Thyroid gland (tissue), 4 donors: ENCODE results near the gene DPH7. TPM values are rescaled to one million over a fixed set of nuclear protein-coding genes. Genes with fewer than 3 reads are reported as not detected.

Experiments
- DNase-seq, 2 donors: peaks; one replicate each; pipeline ENCODE4 v3.0.0-alpha.2; 2019
- H3K27ac ChIP-seq, 3 donors: fragments of 200-600 bp; sonication (generic); 1 replicate in 2 of 3; 2 replicates in 1 of 3; pipeline ENCODE4 v1.5.1; 2016 to 2019; ENCODE audit warnings: mild to moderate bottlenecking in 1 of 3, moderate library complexity in 1 of 3
- H3K27me3 ChIP-seq: fragments of 200-600 bp; sonication (generic); one replicate; pipeline ENCODE4 v1.5.1; 2019
- H3K36me3 ChIP-seq, 2 donors: fragments of 200-600 bp; sonication (generic); one replicate each; pipeline ENCODE4 v1.5.1; 2016 to 2019
- H3K4me1 ChIP-seq, 2 donors: fragments of 200-600 bp; sonication (generic); one replicate each; pipeline ENCODE4 v1.5.1; 2017 to 2019
- H3K4me3 ChIP-seq, 3 donors: fragments of 200-600 bp; sonication (generic); replicated peaks in 1 of 3; 1 replicate in 2 of 3; 2 replicates in 1 of 3; pipeline ENCODE4 v1.5.1; 2016; ENCODE audit warnings: mild to moderate bottlenecking in 1 of 3
- H3K9me3 ChIP-seq: fragments of 200-600 bp; sonication (generic); one replicate; pipeline ENCODE4 v1.5.1; 2017
- CTCF ChIP-seq, 6 experiments: fragments of 200-600 bp in 3 of 6; fragments of 450-650 bp in 3 of 6; sonication (generic) in 3 of 6; IDR thresholded peaks; one replicate each; pipeline ENCODE4 v1.5.1; 2016 to 2019; ENCODE audit warnings: antibody characterized with exemption in 6 of 6, mild to moderate bottlenecking in 2 of 6, inconsistent platforms in 1 of 6, moderate library complexity in 1 of 6
- POLR2A ChIP-seq, 2 donors: fragments of 450-650 bp; IDR thresholded peaks; one replicate each; pipeline ENCODE4 v1.6.1; 2017; ENCODE audit warnings: antibody characterized with exemption in 2 of 2, mild to moderate bottlenecking in 2 of 2, moderate library complexity in 1 of 2
- WGBS, 2 donors: methylation state at CpG; one replicate each; pipeline ENCODE4 v1.1.5; 2017; 5-methylcytosine and 5-hydroxymethylcytosine counted together
- intact Hi-C: fragments of 100-400 bp; cut with DNase I; formaldehyde crosslinking; loops from one replicate; pipeline ENCODE4 v1.15.1; 2023
- total RNA-seq, 4 donors: library from RNA; depleted of rRNA; stranded (reverse); fragments of >200 nt; gene quantifications; one replicate each; pipeline ENCODE4 v1.2.3, GENCODE V29; 2016

DPH7 gene
- total RNA-seq, 4 donors from 2014 or later = 20.8 to 47.4 (median 34.1) TPM

- Histone ChIP-seq H3K27ac (peak overlapping the region; percentile 67 to 82 (median 82)), H3K9me3 (no peaks in the 10 kb centered on the region), H3K4me3 (no peak overlapping the region), H3K27me3 (no peaks in the 10 kb centered on the region), H3K4me1 (peaks cover 28 to 38% of the 10 kb centered on the region in 2 donors), H3K36me3 (peaks cover 20 to 24% of the 10 kb centered on the region in 2 donors)
- intact Hi-C loops = loop anchor here (10.0 kb wide), 1 partner anchor 57 kb away; the partner anchor contains the start of genes MRPL41 and PNPLA7
- 42 to 49% methylated on average over 12 to 13 of the region's 21 CpGs for WGBS, 2 donors
- no peak for TF ChIP-seq CTCF (IDR thresholded peaks at IDR 0.05)
- peak in 1 of 2 donors; percentile 56 for TF ChIP-seq POLR2A (IDR thresholded peaks at IDR 0.05)
- DNase-seq = peak; percentile 95 to 96
Measured at GRCh38 chr9:137611623-137612609, 33.2 kb upstream of the DPH7 start.

GRCh38 chr9:137610944-137611343 lies 32.2 kb upstream of the DPH7 start:
- DNase-seq = no peak
- TF ChIP-seq POLR2A (IDR thresholded peaks at IDR 0.05) = no peak
- TF ChIP-seq CTCF (IDR thresholded peaks at IDR 0.05) = no peak
- no peaks in the 10 kb centered on the region for H3K9me3 ChIP-seq
- peaks cover 34 to 46% of the 10 kb centered on the region in 2 donors for H3K4me1 ChIP-seq
- H3K36me3 ChIP-seq = peaks cover 20 to 24% of the 10 kb centered on the region in 2 donors
- intact Hi-C loops = loop anchor here (10.0 kb wide), 1 partner anchor 56 kb away; the partner anchor contains the start of genes MRPL41 and PNPLA7
- WGBS, 2 donors = 86 to 87% methylated on average over 4 to 6 of the region's 6 CpGs
- H3K27me3 ChIP-seq = no peaks in the 10 kb centered on the region
- H3K4me3 ChIP-seq = no peak overlapping the region
- H3K27ac ChIP-seq = peak overlapping the region in 2 of 3 donors; percentile 67 to 82

GRCh38 chr9:137607141-137607857 lies 28.6 kb upstream of the DPH7 start:
- peaks cover 35 to 42% of the 10 kb centered on the region in 2 donors for H3K4me1 ChIP-seq
- 51 to 55% methylated on average over 13 to 14 of the region's 17 CpGs for WGBS, 2 donors
- H3K9me3 ChIP-seq = no peaks in the 10 kb centered on the region
- no peak for DNase-seq
- no peak for TF ChIP-seq POLR2A (IDR thresholded peaks at IDR 0.05)
- no peak for TF ChIP-seq CTCF (IDR thresholded peaks at IDR 0.05)
- H3K27ac ChIP-seq = no peak overlapping the region
- intact Hi-C loops = no loop called here
- peak overlapping the region in 1 of 3 donors; percentile 86 for H3K4me3 ChIP-seq
- H3K27me3 ChIP-seq = no peaks in the 10 kb centered on the region
- no peaks in the 10 kb centered on the region for H3K36me3 ChIP-seq

- 41 to 48% methylated on average over 6 to 9 of the region's 13 CpGs for WGBS, 2 donors
- Histone ChIP-seq H3K27me3 (no peaks in the 10 kb centered on the region), H3K27ac (peak overlapping the region in 2 of 3 donors; percentile 38 to 91), H3K36me3 (no peaks in the 10 kb centered on the region), H3K4me3 (peak overlapping the region in 2 of 3 donors; percentile 75 to 86), H3K4me1 (peaks cover 30 to 37% of the 10 kb centered on the region in 2 donors), H3K9me3 (no peaks in the 10 kb centered on the region)
- DNase-seq = peak; percentile 33 to 42
- intact Hi-C loops = no loop called here
- TF ChIP-seq CTCF (IDR thresholded peaks at IDR 0.05) (no peak), POLR2A (IDR thresholded peaks at IDR 0.05) (no peak)
Measured at GRCh38 chr9:137606734-137607138, 28.0 kb upstream of the DPH7 start.
